Erythroblast (primary cell): ENCODE measurements around the gene MTX2.
"Not testable (repeated sequence)": the region's sequence is repeated elsewhere in the genome, so short reads cannot be mapped to it uniquely, and the experiment has no call there.

Experiments used
- DNase-seq, 2 experiments: peaks; one replicate each; lab custom pipeline; 2025; lab: John Stamatoyannopoulos, UW
- GATA1 ChIP-seq: IDR thresholded peaks from 2 replicates; pipeline ENCODE4 v1.6.1; 2011; ENCODE audit warnings: low read depth, mild to moderate bottlenecking, control low read depth, low read length, moderate library complexity
- POLR2A ChIP-seq: IDR thresholded peaks from 2 replicates; pipeline ENCODE4 v1.6.1; 2011; ENCODE audit warnings: mild to moderate bottlenecking, low read length

MTX2 gene

DNA sequence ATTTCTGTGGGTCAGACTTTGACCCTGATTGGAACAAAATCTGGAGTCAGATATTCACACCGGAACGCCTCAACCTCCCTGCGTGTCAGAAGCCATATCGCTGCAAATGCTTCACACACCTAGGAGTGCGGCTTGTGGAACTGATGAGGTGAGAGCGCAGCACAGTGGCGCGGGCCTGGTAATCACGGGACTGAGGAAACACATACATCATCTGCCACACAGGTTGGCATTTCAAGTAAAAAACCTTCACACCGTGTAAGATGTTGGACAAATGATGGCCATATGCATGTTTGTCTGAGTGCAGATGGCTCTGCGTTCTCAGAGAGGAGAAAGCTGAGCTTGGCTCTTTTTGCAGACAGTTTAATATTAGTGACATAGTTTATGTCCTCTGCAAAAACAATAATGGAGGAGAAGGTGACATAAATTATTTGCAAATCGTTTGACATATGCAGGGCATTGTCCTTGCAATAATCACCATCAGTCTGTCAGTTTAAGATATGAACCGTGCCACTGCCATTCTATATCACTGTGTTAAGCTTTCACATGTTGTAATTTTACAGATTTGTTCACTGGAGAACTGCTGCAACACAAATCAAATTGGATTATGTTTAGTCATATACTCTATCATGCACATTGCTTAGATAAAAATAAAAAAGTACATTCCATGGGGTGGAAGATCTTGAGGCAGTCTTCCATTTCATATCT is 101.4 kb downstream of the MTX2 start:
- DNase-seq = no peak
- TF ChIP-seq POLR2A (no peak), GATA1 (no peak)

DNA sequence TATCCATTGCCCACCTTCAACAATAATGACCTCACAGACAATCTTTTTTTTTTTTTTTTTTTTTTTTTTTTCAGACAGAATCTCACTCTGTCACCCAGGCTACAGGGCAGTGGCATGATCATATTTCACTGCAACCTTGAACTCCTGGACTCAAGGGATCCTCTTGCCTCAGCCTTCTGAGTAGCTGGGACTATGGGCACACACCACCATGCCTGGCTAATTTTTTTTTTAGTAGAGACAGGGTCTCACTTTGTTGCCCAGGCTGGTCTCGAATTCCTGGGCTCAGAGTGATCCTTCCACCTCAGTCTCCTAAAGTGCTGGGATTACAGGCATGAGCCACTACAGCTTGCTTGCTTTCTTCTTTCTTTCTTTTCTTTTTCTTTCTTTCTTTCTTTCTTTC is 103.9 kb downstream of the MTX2 start:
- DNase-seq = not testable (repeated sequence)

- no peak for TF ChIP-seq GATA1
- no peak for DNase-seq
Observed at GRCh38 chr2:176378323-176378722, 109.1 kb downstream of the MTX2 start.

GRCh38 chr2:176380341-176380740 is 111.1 kb downstream of the MTX2 start:
- TF ChIP-seq POLR2A = no peak
- TF ChIP-seq GATA1 = no peak
- DNase-seq = no peak

DNA sequence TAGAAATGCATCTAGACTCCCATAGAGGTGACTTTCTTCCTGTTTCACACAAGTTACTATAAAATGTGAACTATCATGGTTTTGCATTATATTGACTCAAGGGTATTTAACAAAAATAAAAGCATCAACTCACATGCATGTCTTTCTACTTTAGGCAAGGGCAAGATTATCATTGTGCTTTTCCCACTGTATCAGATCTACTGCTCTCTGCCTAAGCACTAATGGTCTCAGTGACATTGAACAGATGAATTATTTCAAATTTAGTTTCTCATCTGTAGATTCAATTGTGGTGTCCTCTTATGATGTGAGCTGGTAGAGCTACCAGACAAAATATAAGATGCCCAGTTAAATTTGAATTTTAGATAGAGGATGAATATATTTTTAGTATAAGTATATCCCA is 113.9 kb downstream of the MTX2 start:
- TF ChIP-seq POLR2A (no peak), GATA1 (no peak)
- DNase-seq = no peak

GRCh38 chr2:176383836-176384442 is 114.7 kb downstream of the MTX2 start:
- DNase-seq = no peak
- TF ChIP-seq POLR2A = no peak
- no peak for TF ChIP-seq GATA1

DNA sequence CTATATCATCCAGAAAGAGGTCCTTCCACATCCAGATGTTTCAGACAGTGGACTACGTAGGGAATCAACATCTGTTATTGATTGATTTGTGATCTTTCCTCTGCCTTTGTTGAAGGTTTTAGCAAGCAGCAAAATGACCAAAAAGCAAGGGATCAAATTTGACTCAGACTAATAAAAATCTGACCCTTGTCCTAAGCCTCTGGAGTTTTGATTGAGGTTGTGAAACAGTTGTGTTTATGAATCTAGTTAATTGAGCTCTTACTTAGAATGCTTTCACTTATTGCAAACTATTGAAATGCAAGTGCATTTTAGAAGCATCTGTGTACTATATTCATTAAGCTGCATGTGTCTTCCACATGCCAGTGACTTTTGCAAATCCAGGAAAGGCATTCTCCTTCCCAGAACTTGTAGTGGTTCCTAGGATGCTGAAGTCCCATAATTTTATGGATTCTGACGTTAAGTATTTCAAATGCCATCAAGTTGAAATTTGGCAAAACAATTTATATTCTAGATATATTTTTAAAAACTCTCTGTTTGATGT is 116.0 kb downstream of the MTX2 start:
- TF ChIP-seq GATA1 (no peak), POLR2A (no peak)
- DNase-seq = no peak

DNA sequence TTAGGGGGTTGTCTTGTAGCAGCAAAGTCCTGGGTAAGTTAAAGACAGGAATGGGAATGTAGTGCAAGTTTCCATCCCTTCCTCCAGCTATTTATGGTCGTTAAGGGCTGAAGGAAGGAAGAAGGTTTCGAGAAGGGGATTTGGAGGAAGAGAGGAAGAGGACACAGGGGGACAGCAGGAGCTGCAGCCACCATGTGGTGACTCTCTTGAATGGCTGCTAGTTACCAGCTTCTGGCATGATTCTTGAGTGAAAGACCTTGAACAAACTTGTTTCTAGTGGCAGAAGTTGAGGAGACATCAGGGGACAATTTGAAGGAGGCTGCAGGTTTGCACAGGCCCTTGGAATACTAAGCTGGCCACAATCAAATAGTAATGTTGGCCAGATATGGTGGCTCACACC is 116.6 kb downstream of the MTX2 start:
- TF ChIP-seq POLR2A (no peak), GATA1 (no peak)
- no peak for DNase-seq
